GM21717 (cell line): ENCODE data around the gene SUSD1.

Experiments used
- ATAC-seq: cut with Tn5 transposase; IDR thresholded peaks from one replicate; pipeline ENCODE4 v1.9.1; 2021; ENCODE audit warnings: mild to moderate bottlenecking, moderate library complexity; ENCODE audit not compliant: unreplicated experiment

SUSD1 gene

GRCh38 chr9:112072721-112073638 lies 102.1 kb downstream of the SUSD1 start:
- ATAC-seq = no peak

- no peak for ATAC-seq
Observed at GRCh38 chr9:112069318-112070169, 105.6 kb downstream of the SUSD1 start.

GRCh38 chr9:112065806-112066606 lies 109.1 kb downstream of the SUSD1 start:
- no peak for ATAC-seq

DNA sequence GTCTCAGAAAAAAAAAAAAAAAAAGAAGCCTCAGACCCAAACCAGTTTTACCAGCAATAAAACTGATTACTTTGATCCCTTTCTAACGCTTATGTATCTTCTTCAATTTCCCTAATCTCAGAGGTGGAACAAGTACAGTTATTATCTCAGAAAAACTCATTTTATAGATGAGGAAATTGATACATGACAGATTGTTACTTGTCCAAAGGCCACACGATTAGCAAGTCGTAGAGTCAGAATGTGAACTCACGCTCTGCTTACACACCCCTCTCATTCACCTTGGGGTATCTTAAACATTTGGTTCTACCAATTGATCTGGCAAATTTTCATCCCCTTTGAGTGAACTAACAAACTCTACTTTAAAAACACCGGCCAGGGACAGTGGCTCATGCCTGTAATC lies 110.2 kb downstream of the SUSD1 start:
- ATAC-seq = no peak

- no peak for ATAC-seq
Observed at GRCh38 chr9:112063586-112063985, 111.5 kb downstream of the SUSD1 start.

- ATAC-seq = no peak
Observed at GRCh38 chr9:112063151-112063550, 111.9 kb downstream of the SUSD1 start.

DNA sequence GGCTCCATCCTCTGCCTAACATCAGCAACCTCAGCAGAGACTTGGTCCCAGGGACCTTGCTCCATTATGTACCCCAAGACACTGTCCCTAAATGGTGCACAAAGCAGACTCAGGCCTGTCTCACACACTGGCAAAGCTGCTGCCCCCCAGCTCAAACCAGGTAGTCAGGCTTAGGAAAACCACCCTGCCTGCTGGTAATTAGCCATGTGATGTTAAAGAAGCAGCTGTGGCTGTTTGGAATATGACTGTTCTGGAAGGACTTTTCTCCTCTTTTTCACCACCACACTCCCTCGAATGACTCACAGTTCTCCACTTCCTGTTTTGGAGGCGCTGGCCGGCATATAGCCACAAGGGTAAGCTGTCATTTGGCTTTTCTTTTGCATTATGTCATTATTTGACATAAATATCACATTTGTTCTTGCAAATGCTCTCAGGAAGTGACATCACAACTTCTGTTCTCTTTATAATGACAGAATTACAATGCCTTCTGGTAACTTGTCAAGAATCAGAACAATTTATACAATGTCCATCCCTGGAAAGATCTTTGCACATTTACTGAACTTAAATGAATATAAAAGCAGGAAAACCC lies 113.9 kb downstream of the SUSD1 start:
- ATAC-seq = peak; percentile 77

DNA sequence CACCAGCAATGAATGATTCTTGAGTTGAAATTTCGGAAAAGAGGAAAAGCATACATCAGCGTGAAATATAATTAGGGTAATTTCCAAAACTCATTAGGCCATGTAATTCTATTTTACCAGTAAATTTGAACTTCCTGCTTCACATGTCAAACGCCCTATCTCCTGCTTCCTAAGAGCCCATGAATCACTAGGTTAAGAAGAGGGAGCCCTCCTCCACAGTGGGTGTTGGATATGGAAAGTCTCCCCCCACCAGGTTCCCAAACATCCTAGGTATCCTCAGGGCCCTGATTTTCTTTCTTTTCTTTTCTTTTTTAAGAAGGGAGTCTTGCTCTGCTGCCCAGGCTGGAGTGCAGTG lies 115.2 kb downstream of the SUSD1 start:
- ATAC-seq = no peak

DNA sequence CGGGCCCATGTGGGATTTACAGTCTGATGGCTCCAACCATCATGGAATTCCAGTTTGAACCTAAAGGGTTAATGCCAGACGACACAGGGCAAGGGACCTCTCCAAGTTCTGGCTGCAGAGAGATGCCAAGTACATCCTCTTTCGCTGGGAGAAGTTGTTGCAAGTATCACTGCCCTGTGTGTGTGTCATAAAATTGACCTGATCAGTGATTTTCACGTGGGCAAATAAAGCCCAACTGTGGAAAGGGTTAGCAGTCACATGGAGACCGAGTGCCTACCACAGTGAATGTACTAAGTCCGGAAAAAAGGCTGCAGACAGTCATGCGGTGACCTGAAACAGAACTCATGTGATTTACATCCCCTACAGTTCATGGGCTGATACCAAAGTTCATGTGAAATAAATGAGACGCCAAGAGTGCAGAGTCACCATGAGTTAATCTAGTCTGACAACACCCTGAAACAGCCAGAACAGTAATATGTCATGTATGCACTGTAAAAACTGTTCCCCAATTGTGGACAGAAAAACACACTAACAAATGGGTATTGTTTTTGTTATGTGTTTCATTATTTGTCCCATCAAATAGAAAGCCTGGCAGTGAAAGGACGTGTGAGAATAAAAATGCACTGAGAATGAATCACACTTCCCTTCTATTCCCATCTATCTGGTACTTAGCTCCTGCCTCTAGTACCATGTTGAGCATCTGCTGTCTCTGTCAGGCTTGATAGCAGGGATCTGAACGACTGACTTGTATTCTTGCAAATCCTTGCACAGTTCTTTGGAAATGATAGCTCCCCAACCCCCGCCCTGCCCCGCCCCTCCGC lies 115.7 kb downstream of the SUSD1 start:
- no peak for ATAC-seq

DNA sequence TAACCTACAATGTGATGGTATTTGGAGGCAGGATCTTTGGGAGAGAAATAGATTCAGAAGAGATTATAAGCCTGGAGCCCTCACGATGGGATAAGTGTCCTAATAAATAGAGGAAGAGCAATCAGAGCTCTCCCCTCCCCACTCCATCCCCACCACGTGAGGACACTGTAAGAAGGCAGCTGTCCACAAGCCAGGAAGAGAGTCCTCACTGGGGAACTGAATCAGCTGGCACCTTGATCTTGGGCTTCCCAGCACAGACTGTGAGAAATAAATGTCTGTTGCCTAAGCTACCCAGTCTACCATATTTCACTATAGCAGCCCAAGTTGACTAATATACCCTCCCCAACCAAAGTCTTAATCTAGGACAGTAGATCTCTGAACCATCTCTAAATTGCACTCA lies 118.1 kb downstream of the SUSD1 start:
- ATAC-seq = no peak

DNA sequence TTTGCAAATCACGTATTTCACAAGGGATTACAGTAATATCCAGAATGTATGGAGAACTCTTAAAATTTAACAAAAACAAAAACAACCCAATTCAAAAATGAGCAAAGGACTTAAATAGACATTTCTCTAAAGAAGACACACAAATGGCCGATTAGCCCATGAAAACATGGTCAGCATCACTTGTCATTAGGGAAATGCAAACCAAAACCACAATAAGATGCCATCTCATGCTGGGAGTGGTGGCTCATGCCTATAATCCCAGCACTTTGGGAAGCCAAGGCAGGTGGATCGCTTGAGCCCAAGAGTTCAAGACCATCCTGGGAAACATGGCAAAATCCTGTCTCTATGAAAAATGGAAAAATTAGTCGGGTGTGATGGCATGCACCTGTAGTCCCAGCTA lies 120.2 kb downstream of the SUSD1 start:
- no peak for ATAC-seq

DNA sequence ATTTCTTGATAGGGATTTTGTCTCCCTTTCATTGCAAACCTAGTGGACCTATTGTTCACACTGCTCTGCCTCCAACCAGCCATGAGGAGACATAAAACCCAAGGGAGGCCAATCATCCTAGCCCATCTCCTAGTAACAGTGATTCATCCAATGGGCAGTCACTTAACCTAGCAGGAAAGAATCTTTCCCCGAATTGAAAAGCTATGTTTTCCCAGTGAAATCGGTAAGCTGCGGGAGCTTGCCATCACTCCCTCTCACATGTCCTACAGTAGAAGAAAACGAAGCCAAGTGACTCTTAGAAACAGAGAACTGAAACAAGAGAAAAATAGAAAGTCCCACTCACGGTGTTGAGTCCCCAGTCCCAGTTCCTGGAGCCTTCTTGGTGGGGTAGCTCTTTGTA lies 123.3 kb downstream of the SUSD1 start:
- no peak for ATAC-seq

- ATAC-seq = no peak
Observed at GRCh38 chr9:112050544-112051475, 124.3 kb downstream of the SUSD1 start.

GRCh38 chr9:112049811-112050516 lies 125.1 kb downstream of the SUSD1 start:
- ATAC-seq = no peak

GRCh38 chr9:112048924-112049691 lies 126.0 kb downstream of the SUSD1 start:
- ATAC-seq = no peak

- no peak for ATAC-seq
Observed at GRCh38 chr9:112047538-112048066, 127.5 kb downstream of the SUSD1 start.

GRCh38 chr9:112046181-112046580 lies 128.9 kb downstream of the SUSD1 start:
- no peak for ATAC-seq
